ENCODE measurements around the gene GNLY.

Gene GNLY

GRCh38 chr2:85716346-85716914 is 22.3 kb downstream of the GNLY start:
- Histone ChIP-seq H3K4me2 (ENCODE audit: low read depth, low read length, poor library complexity, severe bottlenecking) (no peak overlapping the region), H3K9ac (ENCODE audit: low read length) (no peak overlapping the region), H3K27ac (ENCODE audit: low read depth, low read length) (no peak overlapping the region), H3K9me3 (ENCODE audit: insufficient read depth, low read length) (no peaks in the 10 kb centered on the region), H3K4me3 (ENCODE audit: insufficient read depth, low read length, poor library complexity, severe bottlenecking) (no peak overlapping the region), H3K9me2 (replicated peaks; ENCODE audit: insufficient read depth, low read length) (no peaks in the 10 kb centered on the region), H4K20me1 (ENCODE audit: low read depth, low read length) (no peaks in the 10 kb centered on the region), H3F3A (ENCODE audit: insufficient read depth) (no peaks in the 10 kb centered on the region), H3K27me3 (ENCODE audit: low read length) (no peaks in the 10 kb centered on the region), H3K79me2 (ENCODE audit: insufficient read depth, low read length) (no peaks in the 10 kb centered on the region), H2AFZ (ENCODE audit: low read depth, low read length, severe bottlenecking) (no peak overlapping the region), H3K36me3 (ENCODE audit: low read length) (no peaks in the 10 kb centered on the region)
- TF ChIP-seq CTCF (IDR thresholded peaks at IDR 0.05; ENCODE audit: insufficient read depth, low read length, poor library complexity, severe bottlenecking) = no peak
- no peak for TF ChIP-seq EZH2phosphoT487 (conservative IDR thresholded peaks at IDR 0.05; ENCODE audit: low read length)

GRCh38 chr2:85717308-85718008 is 23.3 kb downstream of the GNLY start:
- no peaks in the 10 kb centered on the region for H3K27me3 ChIP-seq (ENCODE audit: low read length)
- no peak overlapping the region for H3K4me2 ChIP-seq (ENCODE audit: low read depth, low read length, poor library complexity, severe bottlenecking)
- no peak overlapping the region for H3K4me3 ChIP-seq (ENCODE audit: insufficient read depth, low read length, poor library complexity, severe bottlenecking)

DNA sequence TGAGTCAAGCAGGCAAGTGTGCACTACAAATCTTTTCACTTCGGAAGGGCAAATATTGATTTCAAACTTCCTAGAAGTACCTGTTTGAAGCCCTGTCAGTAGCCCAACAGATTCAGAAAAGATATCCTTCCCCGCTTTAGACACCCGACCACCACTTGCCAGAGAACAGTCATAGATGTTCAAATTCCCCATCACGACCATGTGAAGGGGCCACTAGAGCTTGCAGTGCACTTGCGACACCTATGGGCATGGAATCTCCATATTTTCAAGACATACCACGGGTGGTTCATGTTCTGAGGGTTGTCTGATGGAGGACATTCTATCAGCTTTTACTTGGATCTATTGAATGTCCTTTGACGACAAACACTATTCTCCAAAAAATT is 23.8 kb downstream of the GNLY start:
- Histone ChIP-seq H3K27ac (ENCODE audit: low read depth, low read length) (no peak overlapping the region), H3K79me2 (ENCODE audit: insufficient read depth, low read length) (no peaks in the 10 kb centered on the region), H3K4me2 (ENCODE audit: low read depth, low read length, poor library complexity, severe bottlenecking) (no peak overlapping the region), H3K9me2 (replicated peaks; ENCODE audit: insufficient read depth, low read length) (no peaks in the 10 kb centered on the region), H3F3A (ENCODE audit: insufficient read depth) (no peaks in the 10 kb centered on the region), H3K36me3 (ENCODE audit: low read length) (no peaks in the 10 kb centered on the region), H3K4me3 (ENCODE audit: insufficient read depth, low read length, poor library complexity, severe bottlenecking) (no peak overlapping the region), H4K20me1 (ENCODE audit: low read depth, low read length) (no peaks in the 10 kb centered on the region), H3K27me3 (ENCODE audit: low read length) (no peaks in the 10 kb centered on the region), H3K9ac (ENCODE audit: low read length) (no peak overlapping the region), H2AFZ (ENCODE audit: low read depth, low read length, severe bottlenecking) (no peak overlapping the region), H3K9me3 (ENCODE audit: insufficient read depth, low read length) (no peaks in the 10 kb centered on the region)
- TF ChIP-seq CTCF (IDR thresholded peaks at IDR 0.05; ENCODE audit: insufficient read depth, low read length, poor library complexity, severe bottlenecking) (no peak), EZH2phosphoT487 (conservative IDR thresholded peaks at IDR 0.05; ENCODE audit: low read length) (no peak)

More at GRCh38 chr2:85717308-85718008, 23.3 kb downstream of the GNLY start:
- no peak overlapping the region for H3K9ac ChIP-seq (ENCODE audit: low read length)
- no peaks in the 10 kb centered on the region for H3K79me2 ChIP-seq (ENCODE audit: insufficient read depth, low read length)
- H3K27ac ChIP-seq (ENCODE audit: low read depth, low read length) = no peak overlapping the region
- H3K9me2 ChIP-seq (replicated peaks; ENCODE audit: insufficient read depth, low read length) = no peaks in the 10 kb centered on the region
- H2AFZ ChIP-seq (ENCODE audit: low read depth, low read length, severe bottlenecking) = no peak overlapping the region
- no peaks in the 10 kb centered on the region for H4K20me1 ChIP-seq (ENCODE audit: low read depth, low read length)
- TF ChIP-seq CTCF (IDR thresholded peaks at IDR 0.05; ENCODE audit: insufficient read depth, low read length, poor library complexity, severe bottlenecking) (no peak), EZH2phosphoT487 (conservative IDR thresholded peaks at IDR 0.05; ENCODE audit: low read length) (no peak)
- H3K36me3 ChIP-seq (ENCODE audit: low read length) = no peaks in the 10 kb centered on the region
- no peaks in the 10 kb centered on the region for H3K9me3 ChIP-seq (ENCODE audit: insufficient read depth, low read length)
- H3F3A ChIP-seq (ENCODE audit: insufficient read depth) = no peaks in the 10 kb centered on the region
